CD4-positive, alpha-beta T cell treated with Interleukin-17A for 4 hours (primary cell): ENCODE data around the gene DOCK6.

Experiments used
- DNase-seq: peaks from one replicate; pipeline ENCODE4 v3.0.0-alpha.2; 2020; ENCODE audit warnings: mixed read lengths

The DOCK6 gene

GRCh38 chr19:11214387-11214786 is 47.9 kb downstream of the DOCK6 start:
- no peak for DNase-seq

- DNase-seq: no peak
Observed at GRCh38 chr19:11210656-11210928, 51.7 kb downstream of the DOCK6 start.

GRCh38 chr19:11209839-11210655 is 52.3 kb downstream of the DOCK6 start:
- no peak for DNase-seq

GRCh38 chr19:11208561-11209471 is 53.5 kb downstream of the DOCK6 start:
- no peak for DNase-seq

GRCh38 chr19:11205939-11206570 is 56.3 kb downstream of the DOCK6 start:
- no peak for DNase-seq

- no peak for DNase-seq
Observed at GRCh38 chr19:11204943-11205349, 57.4 kb downstream of the DOCK6 start.

GRCh38 chr19:11204076-11204602 is 58.2 kb downstream of the DOCK6 start:
- no peak for DNase-seq

- peak; percentile 63 for DNase-seq
Observed at GRCh38 chr19:11203194-11204075, 58.9 kb downstream of the DOCK6 start.

- no peak for DNase-seq
Observed at GRCh38 chr19:11202488-11203193, 59.7 kb downstream of the DOCK6 start.

- no peak for DNase-seq
Observed at GRCh38 chr19:11201791-11202190, 60.5 kb downstream of the DOCK6 start.

GRCh38 chr19:11200931-11201330 is 61.4 kb downstream of the DOCK6 start:
- no peak for DNase-seq

- no peak for DNase-seq
Observed at GRCh38 chr19:11200015-11200574, 62.2 kb downstream of the DOCK6 start.

- DNase-seq: no peak
Observed at GRCh38 chr19:11199517-11199916, 62.8 kb downstream of the DOCK6 start.

GRCh38 chr19:11198769-11199424 is 63.4 kb downstream of the DOCK6 start:
- DNase-seq: no peak

GRCh38 chr19:11198175-11198534 is 64.2 kb downstream of the DOCK6 start:
- DNase-seq: no peak

- peak; percentile 81 for DNase-seq
Observed at GRCh38 chr19:11197291-11198174, 64.8 kb downstream of the DOCK6 start, which contains the start of gene KANK2. Gene KANK2 (minus strand): TSS chr19:11197545. CDS start chr19:11194511, 3,034 bp downstream.

- DNase-seq: no peak
Observed at GRCh38 chr19:11196406-11197287, 65.7 kb downstream of the DOCK6 start.

GRCh38 chr19:11195681-11196080 is 66.6 kb downstream of the DOCK6 start:
- no peak for DNase-seq
